HepG2 (cell line): ENCODE data around the gene PLS1. TPM values are rescaled to one million over a fixed set of nuclear protein-coding genes. Genes with fewer than 3 reads are reported as not detected.

Experiments
- ATAC-seq: fragments of 200-7000 bp; cut with Tn5 transposase; 3 replicates; pipeline ENCODE4 v1.9.1; 2020; ENCODE audit warnings: mild to moderate bottlenecking, moderate library complexity
- BruUV-seq: library from RNA; stranded (reverse); fragments of 400-500 nt; replicated peaks from 2 replicates; lab custom pipeline; 2021; lab: Mats Ljungman, UMichigan
- CTCF ChIA-PET: fragments of 300-600 bp; formaldehyde crosslinking; extraction: SDS; loops from one replicate; lab custom pipeline; 2021; ENCODE audit warnings: low total read pairs, inconsistent platforms, low intra/inter-chr PET ratio; lab: Yijun Ruan, JAX
- POLR2A ChIA-PET: fragments of 350-600 bp; sonication (Branson Sonifier 250); formaldehyde crosslinking; loops from one replicate; lab custom pipeline; 2020; ENCODE audit warnings: antibody characterized with exemption, inconsistent platforms; lab: Yijun Ruan, JAX
- DNase-seq: peaks from one replicate; pipeline ENCODE4 v3.0.0-alpha.2; 2015; ENCODE audit warnings: low spot score
- FAIRE-seq: peaks from 3 replicates; lab custom pipeline; 2011; peaks lifted over from hg19 to GRCh38; lab: Jason Lieb, UNC
- H2AFZ ChIP-seq: one replicate; pipeline ENCODE4 v1.6.1; 2011; ENCODE audit warnings: low read length, inconsistent platforms
- H3K27ac ChIP-seq: fragments of 300-600 bp; 3 replicates; pipeline ENCODE4 v1.8.0; 2011; ENCODE audit warnings: mixed run types, mild to moderate bottlenecking, mixed read lengths, low read length, inconsistent platforms; ENCODE audit not compliant: insufficient read depth; ENCODE audit errors: extremely low read length
- H3K27me3 ChIP-seq, 2 experiments: fragments of 200-600 bp in 1 of 2; 2 replicates in 1 of 2; 3 replicates in 1 of 2; pipeline versions ENCODE4 v1.6.0 to v1.8.0; 2011; ENCODE audit warnings: low read length in 2 of 2, mild to moderate bottlenecking in 2 of 2, moderate library complexity in 2 of 2, inconsistent platforms in 1 of 2; ENCODE audit not compliant: insufficient read depth in 2 of 2, control insufficient read depth in 1 of 2
- H3K36me3 ChIP-seq, 2 experiments: fragments of 200-600 bp in 1 of 2; replicated peaks in 1 of 2; 2 replicates in 1 of 2; 3 replicates in 1 of 2; pipeline versions ENCODE4 v1.5.1 to v1.8.0; 2011; ENCODE audit warnings: low read length in 2 of 2, inconsistent platforms in 1 of 2; ENCODE audit not compliant: insufficient read depth in 2 of 2, control insufficient read depth in 1 of 2
- H3K4me1 ChIP-seq: 2 replicates; pipeline ENCODE4 v1.5.1; 2012; ENCODE audit warnings: low read length, inconsistent platforms; ENCODE audit not compliant: insufficient read depth
- H3K4me2 ChIP-seq: 2 replicates; pipeline ENCODE4 v1.6.0; 2011; ENCODE audit warnings: low read depth, low read length, inconsistent platforms
- H3K4me3 ChIP-seq, 3 experiments: fragments of 200-600 bp in 1 of 3; sonication (generic), shearing (Covaris generic) in 1 of 3; replicated peaks in 1 of 3; 2 replicates each; pipeline ENCODE4 v1.5.1; 2011 to 2016; ENCODE audit warnings: low read length in 3 of 3, inconsistent platforms in 2 of 3, low read depth in 2 of 3, mild to moderate bottlenecking in 2 of 3, control low read depth in 1 of 3, mixed read lengths in 1 of 3; ENCODE audit not compliant: insufficient read depth in 1 of 3
- H3K79me2 ChIP-seq: one replicate; pipeline ENCODE4 v1.6.1; 2011; ENCODE audit warnings: low read length, inconsistent platforms; ENCODE audit not compliant: insufficient read depth
- H3K9ac ChIP-seq: 2 replicates; pipeline ENCODE4 v1.6.0; 2011; ENCODE audit warnings: mild to moderate bottlenecking, low read depth, low read length, inconsistent platforms; ENCODE audit not compliant: insufficient read depth
- H3K9me3 ChIP-seq: 2 replicates; pipeline ENCODE4 v1.5.1; 2012; ENCODE audit warnings: mild to moderate bottlenecking, low read length
- H4K20me1 ChIP-seq: 2 replicates; pipeline ENCODE4 v1.6.0; 2011; ENCODE audit warnings: inconsistent platforms, mild to moderate bottlenecking, low read length, moderate library complexity; ENCODE audit not compliant: insufficient read depth
- AHDC1 ChIP-seq: sonication (generic); formaldehyde crosslinking; IDR thresholded peaks from 2 replicates; pipeline ENCODE4 v1.5.1; 2020; ENCODE audit warnings: mild to moderate bottlenecking, missing genetic modification reagents, borderline replicate concordance
- HINFP ChIP-seq: sonication (generic); formaldehyde crosslinking; IDR thresholded peaks from 2 replicates; pipeline ENCODE4 v1.4.0; 2020; ENCODE audit warnings: low read depth, mild to moderate bottlenecking, missing genetic modification reagents
- HNF4A ChIP-seq: sonication (generic); formaldehyde crosslinking; IDR thresholded peaks from 2 replicates; pipeline ENCODE4 v1.4.0; 2020; ENCODE audit warnings: missing genetic modification reagents
- NFE2 ChIP-seq: sonication (generic); formaldehyde crosslinking; IDR thresholded peaks from 2 replicates; pipeline ENCODE4 v1.4.0; 2020; ENCODE audit warnings: missing genetic modification reagents
- PCBP1 ChIP-seq: fragments of 200-400 bp; formaldehyde crosslinking; IDR thresholded peaks from 2 replicates; pipeline ENCODE4 v1.6.1; 2017; ENCODE audit warnings: mild to moderate bottlenecking, low read depth, low read length, borderline replicate concordance
- PHF5A ChIP-seq: IDR thresholded peaks from one replicate; pipeline ENCODE4 v1.6.1; 2018; ENCODE audit warnings: low read depth, missing genetic modification reagents; ENCODE audit not compliant: unreplicated experiment
- PITX1 ChIP-seq: sonication (generic); formaldehyde crosslinking; IDR thresholded peaks from 2 replicates; pipeline ENCODE4 v1.5.1; 2020; ENCODE audit warnings: mild to moderate bottlenecking, missing genetic modification reagents
- RARG ChIP-seq: sonication (generic); formaldehyde crosslinking; IDR thresholded peaks from 2 replicates; pipeline ENCODE4 v1.4.0; 2020; ENCODE audit warnings: low read depth, mild to moderate bottlenecking, missing genetic modification reagents
- RNF2 ChIP-seq: fragments of 450-650 bp; conservative IDR thresholded peaks from 2 replicates; pipeline ENCODE4 v1.6.1; 2016; ENCODE audit warnings: low read depth
- SAP130 ChIP-seq: IDR thresholded peaks from 2 replicates; pipeline ENCODE4 v1.6.1; 2016; ENCODE audit warnings: low read depth
- SRSF9 ChIP-seq: fragments of 200-400 bp; formaldehyde crosslinking; IDR thresholded peaks from 2 replicates; pipeline ENCODE4 v1.6.1; 2018; ENCODE audit warnings: borderline replicate concordance, mild to moderate bottlenecking, low read depth, low read length; ENCODE audit not compliant: insufficient read depth, poor library complexity, severe bottlenecking
- ZFP36 ChIP-seq: fragments of 150-350 bp; IDR thresholded peaks from 2 replicates; pipeline ENCODE4 v1.6.1; 2018; ENCODE audit warnings: borderline replicate concordance, low read length, low read depth; ENCODE audit not compliant: partially characterized antibody
- ZNF33A ChIP-seq: sonication (generic); formaldehyde crosslinking; IDR thresholded peaks from 2 replicates; pipeline ENCODE4 v1.5.1; 2020; ENCODE audit warnings: missing genetic modification reagents, mild to moderate bottlenecking, moderate library complexity, borderline replicate concordance
- ZNF343 ChIP-seq: sonication (generic); formaldehyde crosslinking; IDR thresholded peaks from 2 replicates; pipeline ENCODE4 v1.4.0; 2020; ENCODE audit warnings: mild to moderate bottlenecking, missing genetic modification reagents
- ZNF619 ChIP-seq: sonication (generic); formaldehyde crosslinking; IDR thresholded peaks from 2 replicates; pipeline ENCODE4 v1.4.0; 2020; ENCODE audit warnings: mild to moderate bottlenecking, missing genetic modification reagents
- ZNF644 ChIP-seq: IDR thresholded peaks from 2 replicates; pipeline ENCODE4 v1.6.1; 2016; ENCODE audit warnings: low read depth
- WGBS: methylation state at CpG from one replicate; pipeline ENCODE4 v1.1.6; 2017; ENCODE audit warnings: low lambda C conversion rate; 5-methylcytosine and 5-hydroxymethylcytosine counted together
- in situ Hi-C: cut with HindIII; loops from 2 replicates; pipeline ENCODE4 v1.10.0; 2017; ENCODE audit warnings: low pct_unique_long_range_greater_than_20kb; ENCODE audit not compliant: extremely low pct_ligation_motif_present
- intact Hi-C: fragments of 100-400 bp; cut with micrococcal nuclease; formaldehyde crosslinking; loops from one replicate; pipeline ENCODE4 v1.10.0; 2022; ENCODE audit not compliant: unreplicated experiment
- polyA plus RNA-seq, 8 experiments: library from polyadenylated mRNA; depleted of rRNA in 3 of 8; stranded (reverse) in 7 of 8; unstranded in 1 of 8; fragments of >200 nt; fragmentation: Illumina TruSeq in 4 of 8; extraction: Trizol in 4 of 8; gene quantifications; 2 replicates each; pipeline versions ENCODE4 v1.2.1 to v1.2.3, GENCODE V29; 2011 to 2016; ENCODE audit warnings: low read depth in 4 of 8, missing spikeins in 1 of 8, mixed read lengths in 1 of 8; ENCODE audit not compliant: insufficient read depth in 1 of 8
- total RNA-seq, 5 experiments: library from RNA; depleted of rRNA; stranded (reverse); fragments of >200 nt; fragmentation: Illumina TruSeq; extraction: Trizol; gene quantifications; 2 replicates each; pipeline ENCODE4 v1.2.3, GENCODE V29; 2016; ENCODE audit warnings: low read depth in 1 of 5

Gene PLS1
- total and polyA plus RNA-seq, 2 of the 13 experiments (the other 11 are each of a cell fraction or from before 2014, with no cell fraction given) = 11.2 to 21.1 TPM

GRCh38 chr3:142578329-142579223 lies 17.6 kb upstream of the PLS1 start, which contains the start of gene ATR:
Gene ATR (minus strand): TSS chr3:142578733. CDS start chr3:142578704, 29 bp downstream.
- intact Hi-C loops (loop anchor here (1.0 to 10.0 kb wide), 2 partner anchors 18 to 134 kb away; partner anchors contain the start of genes PLS1 and XRN1), in situ Hi-C loops (no loop called here)
- H3K27ac ChIP-seq = peak within 1 kb of the TSS; percentile 90
- POLR2A ChIA-PET = interaction anchor here (0.7 to 2.2 kb wide), 13 partner anchors 9 to 423 kb away, joined by 3 to 17 read pairs (median 5); partner anchors contain the start of genes PLS1, TRPC1 and U2SURP
- H2AFZ ChIP-seq = peak within 1 kb of the TSS; percentile 91
- H3K36me3 ChIP-seq = no peaks in the 10 kb centered on the region
- WGBS = 3% methylated on average over 5 of the region's 65 CpGs
- H3K4me3 ChIP-seq = peak within 1 kb of the TSS; percentile 81 to 89 (median 84)
- H4K20me1 ChIP-seq = no peaks in the 10 kb centered on the region
- peak; percentile 97 for ATAC-seq
- peaks cover 31% of the 10 kb centered on the region for H3K79me2 ChIP-seq
- DNase-seq = peak; percentile 89
- CTCF ChIA-PET = no interaction called here
- peak within 1 kb of the TSS; percentile 88 for H3K9ac ChIP-seq
- BruUV-seq = no TSS peak
- peak within 1 kb of the TSS; percentile 86 for H3K4me2 ChIP-seq
- no peaks in the 10 kb centered on the region; a peak in 1 of 5 replicates for H3K27me3 ChIP-seq
- peaks cover 30% of the 10 kb centered on the region for H3K4me1 ChIP-seq
- H3K9me3 ChIP-seq = no peaks in the 10 kb centered on the region
- FAIRE-seq = peak; percentile 74
- TF ChIP-seq HINFP (CRISPR knock-in tag) = peak; percentile 77
- peak; percentile 83 for TF ChIP-seq ZNF343
- peak; percentile 92 for TF ChIP-seq PITX1 (CRISPR knock-in tag)
- no peak for TF ChIP-seq ZFP36
- peak; percentile 71; the same call in 1 of the 2 replicates for TF ChIP-seq RNF2
- peak; percentile 39; the same call in 1 of the 2 replicates for TF ChIP-seq HNF4A (CRISPR knock-in tag)
- no peak for TF ChIP-seq ZNF33A (CRISPR knock-in tag)
- no peak for TF ChIP-seq NFE2 (CRISPR knock-in tag)
- TF ChIP-seq AHDC1 (CRISPR knock-in tag) = peak; percentile 45; the same call in 1 of the 2 replicates
- TF ChIP-seq PCBP1 = 0 out of 2 replicates have a peak, but pooled peaks have one; percentile 87
- peak; percentile 87 for TF ChIP-seq PHF5A (CRISPR knock-in tag)
- peak; percentile 100 for TF ChIP-seq SAP130 (CRISPR knock-in tag)
- no peak for TF ChIP-seq RARG (CRISPR knock-in tag)
- TF ChIP-seq ZNF619 = no peak; the same call in 1 of the 2 replicates
- TF ChIP-seq SRSF9 = no peak
- TF ChIP-seq ZNF644 (CRISPR knock-in tag) = peak; percentile 70
